Urinary bladder (tissue), 4 donors: ENCODE measurements around the gene INPP5E. TPM values are rescaled to one million over a fixed set of nuclear protein-coding genes. Genes with fewer than 3 reads are reported as not detected.
"Not testable (repeated sequence)": the region's sequence is repeated elsewhere in the genome, so short reads cannot be mapped to it uniquely, and the experiment has no call there.

Experiments used
- DNase-seq: peaks from one replicate; pipeline ENCODE4 v3.0.0-alpha.2; 2015; ENCODE audit errors: extremely low spot score
- H3K27ac ChIP-seq: one replicate; pipeline ENCODE4 v1.5.1; 2013; ENCODE audit warnings: low read depth, mild to moderate bottlenecking, moderate library complexity
- H3K36me3 ChIP-seq: one replicate; pipeline ENCODE4 v1.6.1; 2013; ENCODE audit warnings: mild to moderate bottlenecking, moderate library complexity; ENCODE audit not compliant: insufficient read depth
- H3K4me1 ChIP-seq: one replicate; pipeline ENCODE4 v1.6.1; 2013; ENCODE audit warnings: mild to moderate bottlenecking, moderate library complexity; ENCODE audit not compliant: insufficient read depth
- H3K4me3 ChIP-seq: one replicate; pipeline ENCODE4 v1.5.1; 2013; ENCODE audit warnings: low read depth, low read length
- WGBS: extraction: QIAGEN DNeasy Blood & Tissue Kit; methylation state at CpG from one replicate; pipeline ENCODE4 v1.1.7; 2013; 5-methylcytosine and 5-hydroxymethylcytosine counted together
- polyA plus RNA-seq: library from polyadenylated mRNA; stranded (reverse); fragments of 200-250 nt; gene quantifications from one replicate; pipeline ENCODE4 v1.2.3, GENCODE V29; 2013
- total RNA-seq: library from RNA; depleted of rRNA; stranded (reverse); fragments of >200 nt; gene quantifications from one replicate; pipeline ENCODE4 v1.2.3, GENCODE V29; 2014
- donor health status: healthy with polysubstance abuse.
- donor health status: healthy.

Gene INPP5E
- total and polyA plus RNA-seq, 2 donors: 5.3 to 12.6 TPM

DNA sequence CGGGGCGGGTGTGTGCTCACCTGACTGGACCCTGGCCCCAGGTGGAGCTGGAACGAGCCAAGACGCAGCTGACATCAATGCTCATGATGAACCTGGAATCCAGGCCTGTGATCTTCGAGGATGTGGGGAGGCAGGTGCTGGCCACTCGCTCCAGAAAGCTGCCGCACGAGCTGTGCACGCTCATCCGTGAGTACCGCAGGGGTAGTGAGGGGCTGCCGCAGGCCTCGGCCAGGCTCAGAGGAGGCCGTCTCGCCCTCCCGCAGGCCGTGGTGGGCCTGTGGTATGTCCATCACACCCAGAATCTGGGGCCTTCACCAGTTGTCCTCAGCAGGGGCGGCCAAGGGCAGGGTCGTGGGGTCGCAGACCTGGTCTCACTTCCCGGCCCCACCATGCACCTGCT lies 17.9 kb downstream of the INPP5E start:
- 95% methylated on average over 21 of the region's 21 CpGs for WGBS
- peaks cover 16% of the 10 kb centered on the region for H3K36me3 ChIP-seq

DNA sequence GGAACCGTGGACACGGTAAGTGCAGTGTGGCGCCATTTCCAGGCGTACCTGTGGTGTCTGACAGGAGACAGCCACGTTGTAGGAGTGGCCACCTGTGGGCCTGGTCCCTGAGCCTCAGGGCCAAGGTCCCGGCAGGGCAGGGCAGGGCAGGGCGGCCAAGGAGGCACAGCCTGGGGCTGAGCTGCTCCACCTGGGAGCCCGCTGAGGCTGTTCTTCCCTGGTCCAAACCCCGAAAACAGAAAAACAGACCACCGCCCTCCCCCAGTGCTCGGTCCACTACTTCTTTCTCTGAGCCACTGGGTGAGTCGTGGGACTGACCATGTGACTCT lies 20.6 kb downstream of the INPP5E start:
- Histone ChIP-seq H3K27ac (no peak overlapping the region), H3K4me3 (no peak overlapping the region), H3K4me1 (no peaks in the 10 kb centered on the region), H3K36me3 (peaks cover 18% of the 10 kb centered on the region)
- DNase-seq: no peak
- 94% methylated on average over 12 of the region's 12 CpGs for WGBS

More for the DNA sequence above, 17.9 kb downstream of the INPP5E start:
- no peak overlapping the region for H3K4me3 ChIP-seq
- no peaks in the 10 kb centered on the region for H3K4me1 ChIP-seq
- DNase-seq: no peak
- H3K27ac ChIP-seq: no peak overlapping the region

DNA sequence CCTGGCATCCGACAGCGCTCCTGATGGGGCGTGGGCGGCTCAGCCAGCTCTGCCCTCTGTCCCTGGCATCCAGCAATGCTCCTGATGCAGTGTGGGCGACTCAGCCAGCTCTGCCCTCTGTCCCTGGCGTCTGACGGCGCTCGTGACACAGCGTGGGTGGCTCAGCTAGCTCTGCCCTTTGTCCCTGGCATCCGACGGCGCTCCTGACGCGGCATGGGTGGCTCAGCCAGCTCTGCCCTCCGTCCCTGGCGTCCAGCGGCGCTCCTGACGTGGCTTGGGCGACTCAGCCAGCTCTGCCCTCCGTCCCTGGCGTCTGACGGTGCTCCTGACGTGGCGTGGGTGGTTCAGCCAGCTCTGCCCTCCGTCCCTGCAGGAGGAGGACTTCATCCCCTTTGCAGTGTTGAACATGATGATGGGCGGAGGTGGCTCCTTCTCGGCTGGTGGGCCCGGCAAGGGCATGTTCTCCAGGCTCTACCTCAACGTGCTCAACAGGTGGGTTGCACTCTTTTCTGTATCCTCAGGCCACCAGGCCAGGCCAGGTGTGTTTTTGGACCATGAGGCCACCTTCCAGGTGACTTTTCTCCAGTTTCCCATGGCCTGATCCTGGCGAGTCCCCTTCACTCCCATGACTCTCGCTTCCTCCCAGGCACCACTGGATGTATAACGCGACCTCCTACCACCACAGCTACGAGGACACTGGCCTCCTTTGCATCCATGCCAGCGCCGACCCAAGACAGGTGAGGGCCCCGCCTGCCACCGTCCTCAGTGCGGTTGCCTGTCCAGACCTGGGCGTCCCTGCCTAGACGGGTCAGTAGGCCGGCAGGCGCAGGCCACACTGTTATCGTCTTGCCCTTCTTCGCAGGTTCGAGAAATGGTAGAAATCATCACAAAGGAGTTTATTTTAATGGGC lies 21.2 kb downstream of the INPP5E start:
- H3K27ac ChIP-seq: no peak overlapping the region
- peaks cover 18% of the 10 kb centered on the region for H3K36me3 ChIP-seq
- H3K4me3 ChIP-seq: no peak overlapping the region
- no peak for DNase-seq
- H3K4me1 ChIP-seq: no peaks in the 10 kb centered on the region
- 94% methylated on average over 48 of the region's 48 CpGs for WGBS

DNA sequence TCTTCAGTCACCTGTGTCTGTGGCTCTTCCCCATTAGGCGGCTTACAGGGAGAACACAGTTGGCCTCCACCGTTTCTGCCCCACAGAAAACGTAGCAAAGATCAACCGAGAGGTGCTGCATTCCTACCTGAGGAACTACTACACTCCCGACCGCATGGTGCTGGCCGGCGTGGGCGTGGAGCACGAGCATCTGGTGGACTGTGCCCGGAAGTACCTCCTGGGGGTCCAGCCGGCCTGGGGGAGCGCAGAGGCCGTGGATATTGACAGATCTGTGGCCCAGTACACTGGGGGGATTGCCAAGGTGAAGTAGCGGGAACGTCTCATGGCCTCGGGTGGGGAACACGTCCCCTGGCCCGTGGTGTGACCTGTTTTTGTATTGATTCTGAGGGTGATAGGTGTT lies 22.7 kb downstream of the INPP5E start:
- no peak for DNase-seq
- WGBS: 94% methylated on average over 19 of the region's 19 CpGs
- no peak overlapping the region for H3K27ac ChIP-seq
- peaks cover 10% of the 10 kb centered on the region for H3K36me3 ChIP-seq
- no peaks in the 10 kb centered on the region for H3K4me1 ChIP-seq
- H3K4me3 ChIP-seq: no peak overlapping the region

DNA sequence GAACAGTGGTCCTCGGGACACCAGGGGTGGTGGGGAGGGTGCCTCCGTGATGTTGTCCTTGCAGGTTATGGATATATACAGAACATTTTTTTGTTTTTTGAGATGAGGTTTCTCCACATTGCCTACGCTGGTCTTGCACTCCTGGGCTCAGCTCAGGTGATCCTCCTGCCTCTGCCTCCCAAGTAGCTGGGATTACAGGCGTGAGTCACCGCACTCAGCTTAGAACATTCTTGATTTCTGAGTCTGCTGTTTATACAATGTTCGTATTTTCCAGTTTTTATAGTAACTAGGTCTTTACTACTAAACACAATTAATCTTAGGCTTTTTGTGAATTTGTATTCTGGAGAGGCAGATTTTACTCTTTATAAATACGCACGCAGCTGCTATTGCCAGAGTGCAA lies 23.2 kb downstream of the INPP5E start:
- WGBS: 91% methylated on average over 8 of the region's 8 CpGs
- Histone ChIP-seq H3K36me3 (peaks cover 9% of the 10 kb centered on the region), H3K27ac (no peak overlapping the region), H3K4me1 (no peaks in the 10 kb centered on the region), H3K4me3 (no peak overlapping the region)
- DNase-seq: no peak

DNA sequence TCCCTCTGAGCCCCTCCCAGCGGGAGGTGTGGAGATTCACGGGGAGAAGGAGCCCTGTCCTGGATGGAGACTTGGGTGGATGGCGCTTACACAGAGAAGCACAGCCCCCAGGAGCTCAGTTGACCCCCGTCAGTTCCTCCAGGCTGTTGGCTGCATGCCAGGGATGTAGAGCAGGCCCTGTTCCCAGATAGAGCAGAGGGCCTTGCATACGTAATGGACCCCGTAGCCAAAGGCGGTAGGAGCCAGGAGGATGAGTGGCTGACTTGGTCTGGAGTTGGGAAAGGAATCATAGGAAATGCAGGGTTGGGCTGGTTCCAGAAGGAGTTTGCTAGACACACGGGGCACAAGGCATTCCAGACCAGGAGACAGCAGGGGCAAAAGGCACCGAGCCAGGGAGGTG lies 26.7 kb downstream of the INPP5E start:
- no peak overlapping the region for H3K27ac ChIP-seq
- H3K4me1 ChIP-seq: no peaks in the 10 kb centered on the region
- H3K4me3 ChIP-seq: no peak overlapping the region
- WGBS: 56% methylated on average over 9 of the region's 9 CpGs
- DNase-seq: no peak
- H3K36me3 ChIP-seq: peaks cover 5% of the 10 kb centered on the region

DNA sequence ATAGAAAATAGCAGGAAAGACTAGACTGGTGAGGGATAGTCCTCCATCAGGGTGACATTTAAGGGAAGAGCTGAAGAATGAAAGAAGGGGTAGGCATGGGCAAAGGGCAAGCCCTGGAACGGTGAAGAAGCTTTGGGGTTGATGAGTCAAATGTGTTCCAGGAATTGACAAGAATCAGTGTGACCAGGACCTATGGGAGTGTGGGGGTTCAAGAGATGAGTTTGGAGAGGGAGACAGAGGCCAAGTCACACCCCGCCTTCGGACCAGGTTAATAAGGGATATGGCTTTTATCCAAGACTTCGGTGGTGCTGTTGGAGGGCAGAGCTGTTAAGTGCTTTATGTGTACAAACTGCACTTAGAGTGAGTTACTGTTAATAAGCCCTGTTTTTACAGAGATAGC lies 28.3 kb downstream of the INPP5E start:
- peaks cover 4% of the 10 kb centered on the region for H3K36me3 ChIP-seq

DNA sequence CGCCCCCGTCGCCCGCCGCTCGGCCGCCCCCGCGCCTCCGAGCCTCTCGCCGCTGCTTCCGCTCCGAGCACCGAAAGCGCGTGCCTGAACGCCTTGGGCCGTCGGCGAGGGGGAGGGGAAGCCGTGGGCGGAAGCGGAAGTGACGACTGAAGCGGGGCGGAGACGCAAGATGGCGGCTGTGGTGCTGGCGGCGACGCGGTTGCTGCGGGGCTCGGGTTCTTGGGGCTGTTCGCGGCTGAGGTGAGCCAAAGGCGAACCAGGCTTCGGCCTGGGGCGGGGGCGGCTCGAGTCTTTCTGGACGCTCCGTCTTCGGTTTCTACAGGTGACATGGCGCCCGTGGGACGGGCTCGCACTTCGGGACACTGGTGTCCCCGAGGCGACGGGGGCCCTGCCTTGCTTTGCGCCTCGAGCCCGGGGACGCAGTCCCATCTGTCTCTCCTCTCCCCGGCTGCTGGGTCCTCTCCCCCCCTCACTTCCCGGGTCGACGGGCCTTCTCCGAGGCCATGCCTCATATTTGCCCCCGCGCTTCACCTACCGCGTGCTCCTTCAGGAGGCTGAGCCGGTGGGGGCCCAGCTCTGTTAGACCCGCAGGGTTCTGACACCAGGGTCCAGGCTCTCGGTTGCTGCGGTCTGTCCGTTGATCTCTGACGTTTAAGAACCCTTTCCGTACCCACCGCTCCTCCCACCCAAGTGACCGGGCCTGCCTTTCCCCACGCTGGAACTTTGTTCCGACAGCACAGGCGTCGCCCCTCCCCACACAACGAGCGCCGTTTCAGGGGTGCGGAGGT lies 29.0 kb downstream of the INPP5E start, which contains the start of the genes ENTR1 and PMPCA:
Gene ENTR1 (minus strand): TSS at position 115 of the 788 bp plus-strand sequence. CDS start 217 bp downstream, outside the sequence.
Gene PMPCA (plus strand): TSS at position 159 of the 788 bp plus-strand sequence. CDS start 11 bp downstream, at position 170.
- Histone ChIP-seq H3K4me3 (peak within 1 kb of the TSS; percentile 91), H3K36me3 (peaks cover 4% of the 10 kb centered on the region), H3K27ac (peak within 1 kb of the TSS; percentile 92), H3K4me1 (no peaks in the 10 kb centered on the region)
- DNase-seq: peak; percentile 73
- WGBS: under 1% methylated on average over 83 of the region's 83 CpGs

More for the DNA sequence above, 28.3 kb downstream of the INPP5E start:
- no peak for DNase-seq
- Histone ChIP-seq H3K27ac (no peak overlapping the region), H3K4me1 (no peaks in the 10 kb centered on the region), H3K4me3 (peak overlapping the region; percentile 91)
- WGBS: 53% methylated on average over 4 of the region's 4 CpGs

DNA sequence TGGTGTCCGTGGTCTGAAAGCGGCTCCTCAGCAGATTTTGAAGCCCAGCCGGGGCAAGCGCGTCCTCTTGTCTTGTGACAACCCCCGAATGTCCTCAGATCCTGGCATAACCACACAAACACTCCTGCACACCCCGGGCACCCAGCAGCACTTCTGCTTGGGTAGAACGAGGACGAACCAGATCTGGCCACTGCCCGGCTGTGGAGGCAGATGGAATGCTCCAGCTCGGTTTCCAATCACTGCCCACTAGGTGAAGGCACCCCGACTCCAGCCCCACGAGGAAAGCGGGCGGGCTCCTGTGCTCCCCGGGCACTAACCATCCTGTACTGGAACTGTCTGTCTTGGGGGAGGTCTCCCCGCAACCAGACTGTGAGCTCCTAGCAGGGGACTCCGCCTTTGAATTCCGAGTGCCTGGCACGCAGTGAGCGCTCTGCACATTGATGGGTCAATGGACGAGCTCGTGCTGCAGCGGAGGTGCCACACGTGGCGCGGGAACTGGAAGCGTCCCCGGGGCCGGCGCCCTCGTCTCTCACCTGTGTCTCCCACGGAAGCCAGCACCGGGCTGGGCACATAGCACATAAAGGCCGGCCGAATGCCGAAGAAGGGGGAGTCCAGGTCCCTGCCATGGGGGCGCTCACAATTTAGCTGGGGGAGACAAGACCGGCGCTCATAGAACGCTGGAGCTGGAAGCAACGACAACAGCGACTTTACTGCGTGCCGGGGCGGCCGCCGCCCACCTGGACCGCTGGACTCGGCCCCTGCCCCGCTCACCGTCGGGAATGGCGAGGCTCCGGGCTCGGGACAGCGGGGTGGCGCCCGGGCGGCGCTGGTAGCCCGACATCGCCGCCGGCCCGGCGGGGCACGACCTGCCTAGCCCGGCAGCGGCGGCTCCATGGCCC lies 29.8 kb downstream of the INPP5E start:
- WGBS: 9% methylated on average over 71 of the region's 71 CpGs
- Histone ChIP-seq H3K27ac (no peak overlapping the region), H3K4me3 (peak overlapping the region; percentile 91), H3K36me3 (peaks cover 2% of the 10 kb centered on the region), H3K4me1 (no peaks in the 10 kb centered on the region)
- DNase-seq: no peak

DNA sequence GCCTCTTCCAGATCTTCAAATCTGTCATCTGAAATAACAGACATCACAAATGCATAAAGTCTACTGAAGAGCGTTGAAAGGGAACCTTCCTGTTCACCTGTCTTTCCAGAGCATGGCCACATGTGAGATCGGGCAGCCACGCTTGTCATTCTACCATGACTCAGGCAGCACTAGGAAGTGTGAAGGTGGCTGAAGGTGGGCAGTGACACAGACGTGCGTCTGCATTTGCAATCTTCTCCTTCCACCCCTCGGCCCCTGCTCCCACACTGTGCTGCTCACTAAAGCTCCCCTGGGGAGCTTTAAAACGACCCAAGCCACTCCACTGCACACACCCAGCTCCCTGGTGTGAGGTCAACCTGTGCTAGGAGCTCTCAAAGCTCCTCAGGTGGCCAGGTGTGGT lies 31.7 kb downstream of the INPP5E start:
- H3K4me3 ChIP-seq: no peak overlapping the region
- no peak for DNase-seq
- H3K27ac ChIP-seq: no peak overlapping the region
- WGBS: 89% methylated on average over 7 of the region's 7 CpGs
- peaks cover 2% of the 10 kb centered on the region for H3K36me3 ChIP-seq
- H3K4me1 ChIP-seq: no peaks in the 10 kb centered on the region

DNA sequence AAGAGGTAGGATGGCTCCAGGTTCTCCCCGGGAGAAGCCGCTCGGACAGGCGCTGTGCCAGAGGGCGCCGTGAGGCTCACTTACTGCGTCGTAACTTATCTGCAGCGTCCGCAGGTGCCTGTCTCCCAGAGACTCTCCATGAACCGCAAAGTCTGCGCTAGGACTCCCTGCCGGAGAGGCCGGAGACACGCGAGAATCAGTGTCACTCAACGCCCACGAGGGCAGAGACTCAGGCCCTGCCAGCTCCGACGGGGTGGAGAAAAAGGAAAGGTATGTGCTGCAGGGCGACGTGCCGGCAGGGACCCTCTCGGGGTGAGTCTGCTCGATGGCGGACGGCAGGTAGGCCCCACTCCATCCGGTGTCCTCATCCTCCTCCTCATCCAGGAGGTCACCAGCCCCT lies 32.6 kb downstream of the INPP5E start:
- not testable (repeated sequence) for H3K36me3 ChIP-seq, H3K4me1 ChIP-seq, H3K4me3 ChIP-seq, H3K27ac ChIP-seq, DNase-seq
- WGBS: 94% methylated on average over 28 of the region's 28 CpGs

DNA sequence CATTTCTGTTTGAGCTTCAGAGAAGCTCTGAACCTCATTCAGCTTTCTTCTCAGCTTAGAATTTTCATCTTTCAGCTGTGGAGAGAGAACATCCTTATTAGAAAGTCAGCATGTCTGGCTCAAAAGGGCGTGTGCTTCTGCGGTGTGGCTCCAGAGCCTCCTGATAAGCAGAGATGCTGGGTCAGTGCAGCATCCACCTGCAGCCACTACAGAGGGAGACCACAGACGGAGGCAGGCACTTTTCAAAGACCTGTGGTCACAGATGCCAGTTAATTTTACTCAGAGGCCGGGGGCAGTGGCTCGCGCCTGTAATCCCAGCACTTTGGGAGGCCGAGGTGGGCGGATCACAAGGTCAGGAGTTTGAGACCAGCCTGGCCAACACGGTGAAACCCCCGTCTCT lies 33.7 kb downstream of the INPP5E start:
- H3K4me3 ChIP-seq, H3K36me3 ChIP-seq, DNase-seq, H3K4me1 ChIP-seq, H3K27ac ChIP-seq: not testable (repeated sequence)
- 91% methylated on average over 10 of the region's 10 CpGs for WGBS

DNA sequence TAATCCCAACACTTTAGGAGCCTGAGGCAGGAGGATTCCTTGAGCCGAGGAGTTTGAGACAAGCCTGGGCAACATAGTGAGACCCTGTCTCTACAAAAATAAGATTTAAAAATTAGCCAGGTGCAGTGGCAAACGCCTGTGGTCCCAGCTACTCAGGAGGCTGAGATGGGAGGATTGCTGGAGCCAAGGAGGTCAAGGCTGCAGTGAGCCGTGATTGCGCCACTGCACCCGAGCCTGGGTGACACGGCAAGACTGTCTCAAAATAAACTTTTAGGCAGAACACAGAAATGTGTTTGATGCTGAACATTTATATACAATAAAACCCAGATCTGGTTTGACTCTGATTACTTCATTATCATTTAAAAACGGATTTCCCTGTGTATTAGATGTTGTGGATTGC lies 34.2 kb downstream of the INPP5E start:
- H3K27ac ChIP-seq: no peak overlapping the region
- 88% methylated on average over 7 of the region's 7 CpGs for WGBS
- H3K4me3 ChIP-seq: no peak overlapping the region
- H3K4me1 ChIP-seq: no peaks in the 10 kb centered on the region
- no peak for DNase-seq
- H3K36me3 ChIP-seq: no peaks in the 10 kb centered on the region
